Panc1 (cell line): ENCODE results near the gene SHISAL1. TPM values are rescaled to one million over a fixed set of nuclear protein-coding genes. Genes with fewer than 3 reads are reported as not detected.

Source experiments
- ATAC-seq: fragments of 200-7000 bp; cut with Tn5 transposase; 2 replicates; pipeline ENCODE4 v1.9.1; 2020; ENCODE audit warnings: mild to moderate bottlenecking, moderate library complexity
- BruUV-seq: library from RNA; stranded (reverse); fragments of 400-500 nt; replicated peaks from 2 replicates; lab custom pipeline; 2021; lab: Mats Ljungman, UMichigan
- CTCF ChIA-PET: fragments of 300-600 bp; sonication (Branson Sonifier 250); formaldehyde crosslinking; loops from one replicate; lab custom pipeline; 2022; ENCODE audit warnings: antibody characterized with exemption; lab: Charles Lee
- POLR2A ChIA-PET: fragments of 300-600 bp; sonication (Branson Sonifier 250); formaldehyde crosslinking; loops from one replicate; lab custom pipeline; 2022; ENCODE audit warnings: antibody characterized with exemption; lab: Charles Lee
- DNase-seq: peaks from one replicate; pipeline ENCODE4 v3.0.0-alpha.2; 2010; ENCODE audit warnings: low read depth, low spot score
- H3K27ac ChIP-seq: 2 replicates; pipeline ENCODE4 v1.5.1; 2011; ENCODE audit warnings: mild to moderate bottlenecking, low read length, inconsistent platforms
- H3K27me3 ChIP-seq: fragments of 200-500 bp; sonication (Bioruptor generic); 2 replicates; pipeline ENCODE4 v1.6.0; 2014; ENCODE audit warnings: low read length, inconsistent platforms; ENCODE audit not compliant: control insufficient read depth, insufficient read depth
- H3K36me3 ChIP-seq: fragments of 200-500 bp; sonication (Bioruptor generic); 2 replicates; pipeline ENCODE4 v1.5.1; 2014; ENCODE audit warnings: inconsistent platforms, mild to moderate bottlenecking, low read length, moderate library complexity; ENCODE audit not compliant: control insufficient read depth, insufficient read depth
- H3K4me1 ChIP-seq: 2 replicates; pipeline ENCODE4 v1.5.1; 2011; ENCODE audit warnings: inconsistent platforms, mild to moderate bottlenecking, low read length, moderate library complexity; ENCODE audit not compliant: control insufficient read depth, insufficient read depth
- H3K4me3 ChIP-seq, 2 experiments: 2 replicates each; pipeline ENCODE4 v1.5.1; 2011 to 2012; ENCODE audit warnings: low read depth in 2 of 2, low read length in 2 of 2, mild to moderate bottlenecking in 2 of 2, inconsistent platforms in 1 of 2, moderate library complexity in 1 of 2
- H3K9me3 ChIP-seq: fragments of 200-500 bp; sonication (Bioruptor generic); 2 replicates; pipeline ENCODE4 v1.5.1; 2014; ENCODE audit warnings: low read depth, mild to moderate bottlenecking, inconsistent platforms, low read length, moderate library complexity; ENCODE audit not compliant: control insufficient read depth, insufficient read depth
- CTCF ChIP-seq: fragments of 450-650 bp; IDR thresholded peaks from 2 replicates; pipeline ENCODE4 v1.5.1; 2017; ENCODE audit warnings: mild to moderate bottlenecking
- POLR2AphosphoS5 ChIP-seq: IDR thresholded peaks from 2 replicates; pipeline ENCODE4 v1.6.1; 2012; ENCODE audit warnings: mild to moderate bottlenecking, low read depth, low read length, moderate library complexity
- REST ChIP-seq, 2 experiments: IDR thresholded peaks; 2 replicates each; pipeline ENCODE4 v1.6.1; 2011 to 2012; ENCODE audit warnings: low read depth in 2 of 2, control low read depth in 1 of 2, low read length in 1 of 2, mild to moderate bottlenecking in 1 of 2, moderate library complexity in 1 of 2; ENCODE audit not compliant: insufficient read depth in 1 of 2
- SIN3A ChIP-seq: IDR thresholded peaks from 2 replicates; pipeline ENCODE4 v1.6.1; 2012; ENCODE audit warnings: low read depth, mild to moderate bottlenecking, low read length, moderate library complexity, borderline replicate concordance; ENCODE audit not compliant: insufficient read depth
- TCF7L2 ChIP-seq: IDR thresholded peaks from 2 replicates; pipeline ENCODE4 v1.6.1; 2011; ENCODE audit warnings: mild to moderate bottlenecking, low read depth, low read length, inconsistent platforms
- in situ Hi-C: cut with HindIII; loops from 2 replicates; pipeline ENCODE4 v1.10.0; 2016; ENCODE audit warnings: low sequenced_read_pairs, low pct_unique_long_range_greater_than_20kb
- intact Hi-C: fragments of 100-400 bp; cut with micrococcal nuclease; formaldehyde crosslinking; loops from one replicate; pipeline ENCODE4 v1.10.0; 2022; ENCODE audit not compliant: unreplicated experiment
- total RNA-seq: library from RNA; stranded (reverse); gene quantifications from one replicate; pipeline ENCODE4 v1.2.1, GENCODE V29; 2021; ENCODE audit not compliant: unreplicated experiment

Gene SHISAL1
- total RNA-seq, 1 experiment from 2014 or later = 1.2 TPM

GRCh38 chr22:44359496-44360110 lies 46.9 kb upstream of the SHISAL1 start:
- H3K4me1 ChIP-seq = peaks cover 8% of the 10 kb centered on the region; the same call in 1 of the 2 replicates
- DNase-seq = no peak
- no peaks in the 10 kb centered on the region for H3K9me3 ChIP-seq
- TF ChIP-seq SIN3A (no peak), POLR2AphosphoS5 (no peak), CTCF (no peak), REST (IDR thresholded peaks at IDR 0.05; ENCODE audit: insufficient read depth in 1 of 2, low read depth in 2 of 2, low read length in 1 of 2) (no peak), TCF7L2 (no peak)
- no peak for ATAC-seq
- intact Hi-C loops = no loop called here
- ChIA-PET CTCF (interaction anchor here (0.7 kb wide), 1 partner anchor 65 kb away, joined by 3 read pairs; no protein-coding TSS in a partner anchor), POLR2A (no interaction called here)
- H3K36me3 ChIP-seq = no peaks in the 10 kb centered on the region
- in situ Hi-C loops = no loop called here
- H3K27me3 ChIP-seq = no peaks in the 10 kb centered on the region
- no TSS peak for BruUV-seq
- no peak overlapping the region for H3K4me3 ChIP-seq
- H3K27ac ChIP-seq = no peak overlapping the region

- BruUV-seq = no TSS peak
- POLR2A ChIA-PET = no interaction called here
- in situ Hi-C loops = no loop called here
- H3K4me1 ChIP-seq = peaks cover 8% of the 10 kb centered on the region; the same call in 1 of the 2 replicates
- H3K4me3 ChIP-seq = no peak overlapping the region
- CTCF ChIA-PET = no interaction called here
- DNase-seq (no peak), ATAC-seq (no peak)
- no peak for TF ChIP-seq POLR2AphosphoS5
- no peak for TF ChIP-seq TCF7L2
- no peak for TF ChIP-seq REST (IDR thresholded peaks at IDR 0.05; ENCODE audit: insufficient read depth in 1 of 2, low read depth in 2 of 2, low read length in 1 of 2)
- TF ChIP-seq SIN3A = no peak
- TF ChIP-seq CTCF = no peak
- no peaks in the 10 kb centered on the region for H3K9me3 ChIP-seq
- H3K36me3 ChIP-seq = no peaks in the 10 kb centered on the region
- H3K27ac ChIP-seq = no peak overlapping the region
- intact Hi-C loops = no loop called here
- no peaks in the 10 kb centered on the region for H3K27me3 ChIP-seq
These were observed 46.1 kb upstream of the SHISAL1 start for GRCh38 chr22:44358709-44359440.
